ENCODE measurements around the gene MUC5AC. TPM values are rescaled to one million over a fixed set of nuclear protein-coding genes. Genes with fewer than 3 reads are reported as not detected.
"Not testable (repeated sequence)": the region's sequence is repeated elsewhere in the genome, so short reads cannot be mapped to it uniquely, and the experiment has no call there.

The MUC5AC gene
- total RNA-seq, 5 donors from 2014 or later (not counting 1 experiment from before 2014, with no cell fraction given), result 0.03 TPM; not detected in 2

- Mint-ChIP-seq H3K4me3 (no peak overlapping the region), H3K4me1 (no peaks in the 10 kb centered on the region), H3K9me3 (no peaks in the 10 kb centered on the region), H3K27me3 (peaks cover 3% of the 10 kb centered on the region in 2 donors), H3K27ac (no peak overlapping the region), H3K36me3 (no peaks in the 10 kb centered on the region)
- ATAC-seq (replicated peaks in 1 of 4) (no peak), DNase-seq (peak in 2 of 35 experiments; percentile 2 to 9)
- Histone ChIP-seq H3K9me3 (peaks cover 3% of the 10 kb centered on the region), H3K27ac (ENCODE audit: low read length) (no peak overlapping the region), H3K4me3 (ENCODE audit: control insufficient read depth in 1 of 2, extremely low read depth in 1 of 2, low read length in 1 of 2) (no peak overlapping the region), H3K27me3 (replicated peaks in 1 of 2; ENCODE audit: control insufficient read depth in 2 of 2, extremely low read depth in 1 of 2, insufficient read depth in 2 of 2, low read length in 1 of 2) (peaks cover 0 to 35% of the 10 kb centered on the region in 2 experiments), H3K36me3 (ENCODE audit: control insufficient read depth in 2 of 2, extremely low read depth in 1 of 2, insufficient read depth in 1 of 2, low read length in 1 of 2) (no peaks in the 10 kb centered on the region), H3K4me1 (ENCODE audit: control insufficient read depth in 1 of 2, extremely low read depth in 1 of 2, insufficient read depth in 2 of 2, low read length in 2 of 2) (no peaks in the 10 kb centered on the region)
- POLR2A ChIA-PET, result no interaction called here
- WGBS (ENCODE audit: insufficient coverage), result 90% methylated on average over 12 of the region's 32 CpGs
- CTCF ChIA-PET, result no interaction called here
These were observed 1.1 kb downstream of the MUC5AC start for GRCh38 chr11:1158681-1159487.

DNA sequence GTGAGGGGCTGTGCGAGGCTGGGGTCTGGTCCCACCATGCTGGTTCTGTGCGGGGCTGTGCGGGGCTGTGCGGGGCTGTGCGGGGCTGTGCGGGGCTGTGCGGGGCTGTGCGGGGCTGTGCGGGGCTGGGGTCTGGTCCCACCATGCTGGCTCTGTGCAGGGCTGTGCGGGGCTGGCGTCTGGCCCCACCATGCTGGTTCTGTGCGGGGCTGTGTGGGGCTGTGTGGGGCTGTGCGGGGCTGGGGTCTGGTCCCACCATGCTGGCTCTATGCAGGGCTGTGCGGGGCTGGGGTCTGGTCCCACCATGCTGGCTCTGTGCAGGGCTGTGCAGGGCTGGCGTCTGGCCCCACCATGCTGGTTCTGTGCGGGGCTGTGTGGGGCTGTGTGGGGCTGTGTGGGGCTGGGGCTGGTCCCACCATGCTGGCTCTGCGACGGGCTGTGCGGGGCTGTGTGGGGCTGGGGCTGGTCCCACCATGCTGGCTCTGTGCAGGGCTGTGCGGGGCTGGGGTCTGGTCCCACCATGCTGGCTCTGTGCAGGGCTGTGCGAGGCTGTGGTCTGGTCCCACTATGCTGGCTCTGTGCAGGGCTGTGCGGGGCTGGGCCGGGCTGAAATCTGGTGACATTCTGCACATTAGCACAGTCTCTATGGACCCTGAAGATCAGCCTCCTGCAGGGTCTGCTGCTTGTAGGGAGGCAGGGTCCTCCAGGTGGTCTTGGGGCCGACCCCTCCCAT lies 1.9 kb downstream of the MUC5AC start:
- H3K9me3 Mint-ChIP-seq; H3K36me3 Mint-ChIP-seq; H3K4me1 Mint-ChIP-seq; H3K4me3 Mint-ChIP-seq; H3K27ac Mint-ChIP-seq; H3K27ac ChIP-seq (ENCODE audit: low read length); ATAC-seq (replicated peaks in 1 of 4); CTCF ChIA-PET; H3K9me3 ChIP-seq; DNase-seq; H3K4me1 ChIP-seq (ENCODE audit: control insufficient read depth in 1 of 2, extremely low read depth in 1 of 2, insufficient read depth in 2 of 2, low read length in 2 of 2); H3K27me3 Mint-ChIP-seq; H3K4me3 ChIP-seq (ENCODE audit: control insufficient read depth in 1 of 2, extremely low read depth in 1 of 2, low read length in 1 of 2); POLR2A ChIA-PET; H3K36me3 ChIP-seq (ENCODE audit: control insufficient read depth in 2 of 2, extremely low read depth in 1 of 2, insufficient read depth in 1 of 2, low read length in 1 of 2): not testable (repeated sequence)
- WGBS (ENCODE audit: insufficient coverage), result 84% methylated on average over 13 of the region's 24 CpGs
- peaks cover 0 to 39% of the 10 kb centered on the region in 2 experiments for H3K27me3 ChIP-seq (replicated peaks in 1 of 2; ENCODE audit: control insufficient read depth in 2 of 2, extremely low read depth in 1 of 2, insufficient read depth in 2 of 2, low read length in 1 of 2)

DNA sequence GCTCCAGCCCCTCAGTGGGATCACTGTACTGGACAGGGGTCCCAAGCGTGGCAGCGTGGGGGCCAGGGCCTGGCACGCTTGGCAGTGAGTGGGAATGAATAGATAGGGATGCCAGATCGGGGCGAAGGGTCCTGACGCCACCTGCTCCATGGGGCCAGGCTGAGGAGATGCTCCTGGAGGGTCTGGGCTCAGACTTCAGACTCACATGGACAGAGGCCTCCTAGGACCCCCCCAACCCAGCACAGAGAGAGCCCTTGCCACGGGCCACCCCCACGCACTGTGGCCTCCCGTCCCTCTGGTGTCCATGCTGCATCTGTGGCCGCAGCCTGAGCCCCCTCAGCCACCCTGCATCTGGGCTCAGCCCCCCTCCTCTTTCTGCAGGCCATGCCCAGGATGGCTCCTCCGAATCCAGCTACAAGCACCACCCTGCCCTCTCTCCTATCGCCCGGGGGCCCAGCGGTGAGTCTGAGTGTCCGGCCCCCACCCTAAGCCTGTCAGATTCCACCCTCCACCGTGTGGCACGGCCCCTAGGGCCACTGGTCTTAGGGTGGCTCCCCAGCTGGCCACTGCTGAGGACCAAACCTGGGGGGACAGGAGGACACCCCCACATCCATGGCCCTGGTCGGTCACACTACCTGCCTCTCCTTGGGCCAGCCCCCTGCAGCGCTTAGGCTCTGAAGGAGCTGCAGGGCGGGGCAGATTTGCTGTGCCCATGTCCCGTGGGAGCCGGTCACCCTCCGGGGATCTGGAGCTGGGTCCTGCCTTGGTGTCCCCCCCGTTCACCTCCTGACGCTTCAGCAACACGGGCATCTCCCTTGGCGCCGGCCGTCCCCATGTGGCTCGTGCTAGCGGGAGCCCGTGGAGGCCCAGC lies 2.7 kb downstream of the MUC5AC start:
- 90% methylated on average over 25 of the region's 32 CpGs for whole genome bisulfite sequencing (ENCODE audit: insufficient coverage)
- ATAC-seq (replicated peaks in 1 of 4) (no peak), DNase-seq (peak in 1 of 35 experiments; percentile 11)
- H3K27me3 Mint-ChIP-seq, result peaks cover 3% of the 10 kb centered on the region in 2 donors
- no peak overlapping the region for H3K27ac Mint-ChIP-seq
- H3K27ac ChIP-seq (ENCODE audit: low read length), result no peak overlapping the region
- no peak overlapping the region for H3K4me3 Mint-ChIP-seq
- no peaks in the 10 kb centered on the region for H3K36me3 ChIP-seq (ENCODE audit: control insufficient read depth in 2 of 2, extremely low read depth in 1 of 2, insufficient read depth in 1 of 2, low read length in 1 of 2)
- POLR2A ChIA-PET, result no interaction called here
- no peaks in the 10 kb centered on the region for H3K36me3 Mint-ChIP-seq
- no peaks in the 10 kb centered on the region for H3K9me3 Mint-ChIP-seq
- H3K4me1 Mint-ChIP-seq, result no peaks in the 10 kb centered on the region
- no peaks in the 10 kb centered on the region for H3K9me3 ChIP-seq
- peaks cover 0 to 39% of the 10 kb centered on the region in 2 experiments for H3K27me3 ChIP-seq (replicated peaks in 1 of 2; ENCODE audit: control insufficient read depth in 2 of 2, extremely low read depth in 1 of 2, insufficient read depth in 2 of 2, low read length in 1 of 2)
- CTCF ChIA-PET, result no interaction called here
- H3K4me3 ChIP-seq (ENCODE audit: control insufficient read depth in 1 of 2, extremely low read depth in 1 of 2, low read length in 1 of 2), result no peak overlapping the region
- H3K4me1 ChIP-seq (ENCODE audit: control insufficient read depth in 1 of 2, extremely low read depth in 1 of 2, insufficient read depth in 2 of 2, low read length in 2 of 2), result no peaks in the 10 kb centered on the region

DNA sequence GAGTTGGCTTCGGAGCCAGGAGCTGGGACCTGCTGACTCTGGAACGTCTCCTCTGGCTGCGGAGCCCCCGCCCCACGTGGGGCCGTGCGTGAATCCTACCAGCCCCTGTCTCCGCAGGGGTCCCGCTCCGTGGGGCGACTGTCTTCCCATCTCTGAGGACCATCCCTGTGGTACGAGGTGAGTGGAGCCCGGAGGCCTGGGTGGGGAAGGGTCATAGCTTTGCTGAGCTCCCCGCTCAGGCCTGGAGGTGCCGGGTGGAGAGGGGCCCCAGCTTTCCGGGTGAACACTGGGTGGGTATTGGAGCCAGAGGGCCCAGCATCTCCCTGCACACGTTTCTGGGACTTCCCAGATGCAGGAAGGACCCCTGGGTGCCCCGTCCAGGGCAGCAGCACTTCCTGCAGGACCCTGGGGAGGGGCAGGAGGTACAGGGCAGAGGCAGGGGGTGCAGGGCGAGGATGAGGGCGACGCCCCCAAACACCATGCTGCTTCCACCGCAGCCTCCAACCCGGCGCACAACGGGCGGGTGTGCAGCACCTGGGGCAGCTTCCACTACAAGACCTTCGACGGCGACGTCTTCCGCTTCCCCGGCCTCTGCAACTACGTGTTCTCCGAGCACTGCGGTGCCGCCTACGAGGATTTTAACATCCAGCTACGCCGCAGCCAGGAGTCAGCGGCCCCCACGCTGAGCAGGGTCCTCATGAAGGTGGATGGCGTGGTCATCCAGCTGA lies 3.8 kb downstream of the MUC5AC start:
- ATAC-seq (replicated peaks in 1 of 4) (no peak), DNase-seq (no peak)
- H3K36me3 Mint-ChIP-seq, result no peaks in the 10 kb centered on the region
- H3K4me3 Mint-ChIP-seq, result no peak overlapping the region
- no peaks in the 10 kb centered on the region for H3K4me1 ChIP-seq (ENCODE audit: control insufficient read depth in 1 of 2, extremely low read depth in 1 of 2, insufficient read depth in 2 of 2, low read length in 2 of 2)
- ChIA-PET CTCF (interaction anchor here in 1 of 2 donors (0.6 kb wide), 1 partner anchor 23 kb away, joined by 5 read pairs; no protein-coding TSS in a partner anchor), POLR2A (no interaction called here)
- no peak overlapping the region for H3K27ac Mint-ChIP-seq
- H3K4me3 ChIP-seq (ENCODE audit: control insufficient read depth in 1 of 2, extremely low read depth in 1 of 2, low read length in 1 of 2), result no peak overlapping the region
- no peaks in the 10 kb centered on the region for H3K9me3 Mint-ChIP-seq
- H3K9me3 ChIP-seq, result no peaks in the 10 kb centered on the region
- 84% methylated on average over 32 of the region's 42 CpGs for WGBS (ENCODE audit: insufficient coverage)
- no peak overlapping the region for H3K27ac ChIP-seq (ENCODE audit: low read length)
- peaks cover 0 to 38% of the 10 kb centered on the region in 2 experiments for H3K27me3 ChIP-seq (replicated peaks in 1 of 2; ENCODE audit: control insufficient read depth in 2 of 2, extremely low read depth in 1 of 2, insufficient read depth in 2 of 2, low read length in 1 of 2)
- peaks cover 3 to 6% of the 10 kb centered on the region in 2 donors for H3K27me3 Mint-ChIP-seq
- H3K36me3 ChIP-seq (ENCODE audit: control insufficient read depth in 2 of 2, extremely low read depth in 1 of 2, insufficient read depth in 1 of 2, low read length in 1 of 2), result no peaks in the 10 kb centered on the region
- H3K4me1 Mint-ChIP-seq, result no peaks in the 10 kb centered on the region

- Mint-ChIP-seq H3K27me3 (peaks cover 3 to 6% of the 10 kb centered on the region in 2 donors), H3K9me3 (no peaks in the 10 kb centered on the region), H3K27ac (no peak overlapping the region), H3K4me3 (no peak overlapping the region), H3K36me3 (no peaks in the 10 kb centered on the region), H3K4me1 (no peaks in the 10 kb centered on the region)
- CTCF ChIA-PET, result interaction anchor here in 1 of 2 donors (0.6 kb wide), 1 partner anchor 23 kb away, joined by 5 read pairs; no protein-coding TSS in a partner anchor
- no peak overlapping the region for H3K4me3 ChIP-seq (ENCODE audit: control insufficient read depth in 1 of 2, extremely low read depth in 1 of 2, low read length in 1 of 2)
- POLR2A ChIA-PET, result no interaction called here
- H3K9me3 ChIP-seq, result no peaks in the 10 kb centered on the region
- H3K36me3 ChIP-seq (ENCODE audit: control insufficient read depth in 2 of 2, extremely low read depth in 1 of 2, insufficient read depth in 1 of 2, low read length in 1 of 2), result no peaks in the 10 kb centered on the region
- peaks cover 0 to 35% of the 10 kb centered on the region in 2 experiments for H3K27me3 ChIP-seq (replicated peaks in 1 of 2; ENCODE audit: control insufficient read depth in 2 of 2, extremely low read depth in 1 of 2, insufficient read depth in 2 of 2, low read length in 1 of 2)
- DNase-seq, result no peak
- H3K4me1 ChIP-seq (ENCODE audit: control insufficient read depth in 1 of 2, extremely low read depth in 1 of 2, insufficient read depth in 2 of 2, low read length in 2 of 2), result no peaks in the 10 kb centered on the region
- H3K27ac ChIP-seq (ENCODE audit: low read length), result no peak overlapping the region
- 73% methylated on average over 5 of the region's 21 CpGs for WGBS (ENCODE audit: insufficient coverage)
- ATAC-seq (replicated peaks in 1 of 4), result no peak
These were observed 4.4 kb downstream of the MUC5AC start for GRCh38 chr11:1162138-1162475.
